Renal cortex interstitium (tissue), 11 donors: ENCODE results near the gene HIPK4. TPM values are rescaled to one million over a fixed set of nuclear protein-coding genes. Genes with fewer than 3 reads are reported as not detected.
A peak's percentile ranks its signal among the peaks of the same experiment; 100 is the strongest.

ENCODE experiments used
- DNase-seq, 11 donors: peaks; one replicate each; pipeline ENCODE4 v3.0.0-alpha.2; 2013; ENCODE audit warnings: low read depth in 9 of 11, low spot score in 4 of 11; ENCODE audit errors: extremely low read depth in 1 of 11
- polyA plus RNA-seq, 3 donors: library from polyadenylated mRNA; unstranded; fragments of 120-200 nt; gene quantifications; one replicate each; pipeline ENCODE4 v1.2.1, GENCODE V29; 2013; ENCODE audit not compliant: insufficient read length in 3 of 3

Gene HIPK4
- polyA plus RNA-seq, 3 donors, result 0.14 to 0.17 TPM; not detected in 1

- DNase-seq, result peak in 3 of 11 donors; percentile 41 to 55 (median 50)
Measured at GRCh38 chr19:40398417-40399131, 8.6 kb upstream of the HIPK4 start.

GRCh38 chr19:40397568-40397906 is 7.6 kb upstream of the HIPK4 start:
- DNase-seq, result no peak

- DNase-seq, result no peak
Measured at GRCh38 chr19:40396886-40397567, 7.0 kb upstream of the HIPK4 start.

- DNase-seq, result no peak
Measured at GRCh38 chr19:40395956-40396355, 6.0 kb upstream of the HIPK4 start.

GRCh38 chr19:40394816-40395210 is 4.8 kb upstream of the HIPK4 start:
- DNase-seq, result no peak

- DNase-seq, result no peak
Measured at GRCh38 chr19:40393894-40394815, 4.2 kb upstream of the HIPK4 start.

GRCh38 chr19:40392894-40393517 is 3.0 kb upstream of the HIPK4 start:
- no peak for DNase-seq

GRCh38 chr19:40392123-40392522 is 2.1 kb upstream of the HIPK4 start:
- no peak for DNase-seq

GRCh38 chr19:40389404-40390083 is 437 bp downstream of the HIPK4 start:
- DNase-seq, result no peak

- DNase-seq, result no peak
Measured at GRCh38 chr19:40388481-40388880, 1.5 kb downstream of the HIPK4 start.

- no peak for DNase-seq
Measured at GRCh38 chr19:40387155-40387554, 2.8 kb downstream of the HIPK4 start.

- DNase-seq, result no peak
Measured at GRCh38 chr19:40383668-40384248, 6.2 kb downstream of the HIPK4 start.

GRCh38 chr19:40381321-40381720 is 8.7 kb downstream of the HIPK4 start:
- DNase-seq, result no peak

- no peak for DNase-seq
Measured at GRCh38 chr19:40380199-40381037, 9.6 kb downstream of the HIPK4 start.

GRCh38 chr19:40379446-40380198 is 10.4 kb downstream of the HIPK4 start:
- DNase-seq, result no peak

GRCh38 chr19:40378509-40378908 is 11.5 kb downstream of the HIPK4 start:
- DNase-seq, result no peak

GRCh38 chr19:40377876-40378385 is 12.1 kb downstream of the HIPK4 start:
- no peak for DNase-seq
